Stimulated activated CD8-positive, alpha-beta memory T cell treated with anti-CD3 and anti-CD28 coated beads, Interleukin-2, amount 100 ng/mL, for 1 hour (primary cell): ENCODE results near the gene NPFF.
A peak's percentile ranks its signal among the peaks of the same experiment; 100 is the strongest.
"Not testable (repeated sequence)": the region's sequence is repeated elsewhere in the genome, so short reads cannot be mapped to it uniquely, and the experiment has no call there.

Source experiments
- DNase-seq, 2 donors: peaks; one replicate each; pipeline ENCODE4 v3.0.0-alpha.2; 2020; ENCODE audit warnings: low read depth in 2 of 2

Gene NPFF, protein sequence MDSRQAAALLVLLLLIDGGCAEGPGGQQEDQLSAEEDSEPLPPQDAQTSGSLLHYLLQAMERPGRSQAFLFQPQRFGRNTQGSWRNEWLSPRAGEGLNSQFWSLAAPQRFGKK

DNA sequence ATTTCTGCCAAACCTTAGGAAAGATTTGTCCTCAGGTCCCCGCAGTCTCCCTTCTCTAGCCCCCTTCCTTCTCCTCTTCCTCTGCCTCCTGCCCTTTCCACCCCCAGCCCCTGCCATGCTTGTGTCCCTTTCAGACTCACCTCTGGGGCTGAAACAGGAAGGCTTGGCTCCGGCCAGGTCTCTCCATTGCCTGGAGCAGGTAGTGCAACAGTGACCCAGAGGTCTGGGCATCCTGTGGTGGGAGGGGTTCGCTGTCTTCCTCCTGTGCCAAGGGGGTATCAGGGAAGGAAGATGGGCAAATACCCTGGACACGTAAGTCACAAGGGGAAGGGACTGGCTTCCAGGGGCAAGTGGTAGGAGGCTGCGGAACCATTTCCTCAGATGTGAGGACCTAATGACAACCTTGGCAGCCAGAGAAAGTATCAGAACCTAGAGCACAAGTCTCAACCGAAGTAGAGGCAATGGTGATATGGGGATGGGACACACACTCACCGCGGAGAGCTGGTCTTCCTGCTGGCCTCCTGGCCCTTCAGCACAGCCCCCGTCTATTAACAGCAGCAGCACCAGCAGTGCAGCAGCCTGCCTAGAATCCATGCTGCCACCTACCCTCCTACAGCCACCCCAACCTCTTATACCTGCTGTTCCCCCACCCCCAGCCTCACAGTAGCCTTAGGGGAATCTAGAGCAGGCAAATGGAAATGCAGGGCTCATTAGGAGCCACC is at the start of gene NPFF:
TSS of gene NPFF (minus strand) at position 604 of the 722 bp plus-strand sequence. CDS start at position 594, 10 bp downstream.
- DNase-seq = no peak

DNA sequence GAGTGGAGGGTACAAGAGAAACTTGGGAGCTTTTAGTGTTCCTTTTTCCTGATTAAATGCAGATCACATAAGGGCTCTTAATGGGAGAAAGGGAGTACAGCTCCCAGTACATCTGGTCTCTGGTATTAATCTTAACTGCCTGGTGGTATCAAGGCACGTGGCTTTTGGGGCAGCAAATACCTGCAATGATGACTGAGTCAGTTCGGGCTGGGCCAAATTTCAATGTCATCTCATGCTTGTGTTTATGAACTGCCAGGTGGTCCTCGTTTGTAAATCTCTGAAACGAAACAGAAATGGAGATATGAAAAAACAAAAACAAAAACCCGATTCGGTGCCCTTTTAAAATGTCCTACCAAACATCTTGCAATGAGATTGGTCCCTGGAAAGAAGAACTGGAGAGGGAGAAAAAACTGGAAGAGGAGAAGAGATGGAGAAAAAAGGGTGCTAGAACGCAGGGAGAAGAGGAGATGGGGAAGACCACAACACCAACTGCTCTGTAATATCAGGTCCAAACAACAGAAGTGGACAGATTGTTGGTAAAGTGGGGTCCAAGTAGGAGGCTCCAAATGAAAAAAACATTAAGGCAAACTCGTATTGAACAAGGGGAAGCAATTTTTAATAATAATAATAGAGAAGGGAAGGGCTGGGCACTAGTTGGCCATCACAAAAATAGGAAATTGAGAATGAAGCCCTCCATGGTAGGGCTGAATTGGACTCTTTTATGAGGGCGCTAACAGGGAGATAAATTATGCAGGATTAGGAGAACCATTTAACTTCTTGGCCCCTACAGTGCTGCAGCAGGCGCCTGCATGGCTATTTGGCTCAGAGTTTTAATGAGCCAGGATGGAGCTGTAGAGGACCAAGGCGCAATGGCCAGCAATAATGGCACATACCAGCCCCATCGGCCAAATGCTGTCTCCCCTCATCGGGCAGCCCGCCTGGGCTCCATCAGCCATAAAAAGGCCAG is 45.4 kb upstream of the NPFF start:
- no peak for DNase-seq

DNA sequence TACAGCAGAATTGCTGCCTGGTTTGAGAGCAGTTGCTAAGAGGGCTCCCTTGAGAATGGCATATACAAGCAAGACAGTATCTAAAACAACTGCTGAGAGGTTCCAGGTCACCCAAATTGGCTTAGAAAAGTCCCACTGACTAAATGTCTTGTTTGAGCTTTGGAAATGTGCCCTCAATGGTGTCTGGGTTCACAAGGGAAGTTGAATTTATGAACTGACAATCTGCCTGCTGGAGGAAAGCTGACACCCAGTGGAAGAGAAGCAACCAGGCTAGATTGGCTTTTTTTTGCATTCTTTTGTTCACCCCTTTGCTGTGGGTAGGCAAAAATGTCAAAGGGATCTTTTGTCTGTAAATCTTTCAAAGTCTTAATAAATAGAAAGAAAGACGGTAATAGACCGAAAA is 44.6 kb upstream of the NPFF start:
- no peak for DNase-seq

DNA sequence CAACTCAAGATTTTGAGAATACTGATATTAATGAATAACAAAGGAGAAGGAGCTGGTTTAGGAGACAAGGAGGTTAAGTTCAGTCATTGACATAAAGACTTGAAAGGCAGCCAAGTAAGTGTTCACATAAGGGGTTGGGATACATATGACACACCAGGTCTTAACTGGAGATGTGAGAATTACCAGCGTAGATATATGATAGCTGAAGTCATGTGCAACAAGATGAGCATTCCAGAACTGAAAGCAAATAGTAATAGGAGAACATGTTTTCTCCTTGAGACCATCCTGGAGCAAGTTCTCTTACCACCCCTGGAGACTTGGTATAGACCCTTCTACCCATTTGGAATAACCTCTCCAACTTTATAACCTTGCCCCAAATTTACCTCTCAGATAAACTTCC is 43.3 kb upstream of the NPFF start:
- DNase-seq = no peak

DNA sequence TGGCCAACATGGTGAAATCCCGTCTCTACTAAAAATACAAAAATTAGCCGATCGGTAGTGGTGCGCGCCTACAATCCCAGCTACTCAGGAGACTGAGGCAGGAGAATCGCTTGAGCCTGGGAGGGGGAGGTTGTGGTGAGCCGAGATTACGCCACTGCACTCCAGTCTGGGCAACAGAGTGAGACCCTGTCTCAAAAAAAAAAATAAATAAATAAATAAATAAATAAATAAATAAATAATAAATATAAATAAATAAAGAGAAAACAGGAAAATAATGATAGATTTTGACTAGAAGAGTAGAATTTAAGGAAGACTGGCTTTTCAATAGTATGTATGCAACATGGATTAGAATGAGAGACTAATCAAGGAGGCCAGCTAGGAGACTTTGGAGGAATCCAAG is 42.8 kb upstream of the NPFF start:
- not testable (repeated sequence) for DNase-seq

DNA sequence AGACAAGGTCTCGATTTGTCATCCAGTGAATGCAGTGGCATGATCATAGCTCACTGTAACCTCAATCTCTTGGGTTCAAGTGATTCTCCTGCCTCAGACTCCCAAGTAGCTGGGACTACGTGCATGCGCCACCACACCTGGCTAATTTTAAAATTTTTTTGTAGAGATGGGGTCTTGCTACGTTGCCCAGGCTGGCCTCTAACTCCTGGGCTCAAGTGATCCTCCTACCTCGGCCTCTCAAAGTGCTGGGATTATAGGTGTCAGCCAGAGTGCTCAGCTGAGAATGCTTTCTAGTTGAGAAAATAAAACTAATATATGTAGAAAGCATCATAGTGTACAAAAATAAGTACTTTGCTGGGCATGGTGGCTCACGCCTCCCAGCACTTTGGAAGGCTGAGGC is 41.1 kb upstream of the NPFF start:
- DNase-seq = not testable (repeated sequence)

DNA sequence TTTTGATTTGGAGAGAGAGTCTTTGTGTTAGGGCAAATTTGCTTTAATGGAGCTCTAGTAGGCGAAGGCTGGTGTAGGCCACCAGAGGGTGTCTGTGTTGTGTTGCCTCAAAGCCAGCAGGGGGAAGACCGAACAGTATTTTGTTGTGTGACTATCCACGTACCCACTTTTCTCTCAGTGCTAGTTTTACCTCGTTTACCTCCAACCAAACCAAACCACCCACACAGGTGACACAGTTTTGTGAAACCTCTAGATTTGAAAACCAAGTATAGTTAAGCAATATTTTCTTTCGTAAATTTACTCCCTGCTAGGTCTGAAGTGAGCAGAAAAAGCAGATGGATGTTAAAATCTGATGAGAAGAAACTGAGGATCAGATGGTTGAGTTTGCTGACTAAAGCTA is 36.3 kb upstream of the NPFF start:
- peak in 1 of 2 donors; percentile 3 for DNase-seq

DNA sequence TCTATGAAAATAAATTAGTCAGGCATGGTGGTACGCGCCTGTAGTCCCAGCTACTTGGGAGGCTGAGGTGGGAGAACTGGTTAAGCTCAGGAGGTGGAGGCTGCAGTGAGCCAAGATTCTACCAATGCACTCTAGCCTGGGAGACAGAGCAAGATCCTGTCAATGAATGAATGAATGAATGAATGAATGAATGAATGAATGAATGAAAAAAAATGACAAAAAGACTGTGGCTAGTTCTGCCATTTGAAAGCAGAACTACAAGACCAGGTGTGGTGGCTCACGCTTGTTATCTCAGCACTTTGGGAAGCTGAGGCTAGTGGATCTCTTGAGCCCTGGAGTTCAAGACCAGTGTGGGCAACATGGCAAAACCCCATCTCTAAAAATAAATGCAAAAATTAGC is 32.2 kb upstream of the NPFF start:
- no peak for DNase-seq

DNA sequence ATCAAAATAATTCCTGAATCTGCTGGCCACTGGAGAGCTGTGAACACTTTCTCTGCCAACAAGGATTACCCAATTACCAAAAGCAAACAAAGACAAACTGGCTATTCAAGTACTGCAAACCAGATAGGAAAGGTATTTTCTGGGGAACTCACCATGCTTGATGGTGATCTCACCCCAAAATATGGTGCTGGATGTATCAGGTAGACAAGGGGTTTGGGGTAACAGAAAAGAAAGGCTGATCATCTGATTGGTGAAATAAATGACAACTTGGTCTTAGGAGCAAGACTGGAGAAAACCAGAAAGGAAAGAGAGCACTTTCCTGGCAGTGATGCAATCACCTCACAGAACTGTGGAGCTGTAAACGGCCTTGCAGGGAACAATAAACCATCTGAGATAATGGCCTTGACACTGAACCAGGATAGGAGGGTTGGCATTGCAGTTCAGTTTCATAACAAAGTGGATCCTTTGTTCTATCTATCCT is 31.0 kb upstream of the NPFF start:
- DNase-seq = no peak

DNA sequence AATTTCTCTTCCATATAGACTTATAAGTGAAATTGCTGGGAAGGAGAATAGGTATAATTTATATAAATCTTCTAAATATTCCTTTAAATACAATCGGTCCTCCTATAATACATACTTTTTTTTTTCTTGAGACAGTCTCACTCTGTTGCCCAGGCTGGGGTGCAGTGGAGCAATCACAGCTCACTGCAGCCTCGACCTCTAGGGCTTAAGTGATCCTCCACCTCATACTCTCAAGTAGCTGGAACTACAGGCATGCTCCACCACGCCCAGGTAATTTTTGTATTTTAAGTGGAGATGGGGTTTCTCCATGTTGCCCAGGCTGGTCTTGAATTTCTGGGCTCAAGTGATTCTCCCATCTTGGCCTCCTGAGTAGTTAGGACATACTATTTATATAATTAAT is 29.7 kb upstream of the NPFF start:
- no peak for DNase-seq

DNA sequence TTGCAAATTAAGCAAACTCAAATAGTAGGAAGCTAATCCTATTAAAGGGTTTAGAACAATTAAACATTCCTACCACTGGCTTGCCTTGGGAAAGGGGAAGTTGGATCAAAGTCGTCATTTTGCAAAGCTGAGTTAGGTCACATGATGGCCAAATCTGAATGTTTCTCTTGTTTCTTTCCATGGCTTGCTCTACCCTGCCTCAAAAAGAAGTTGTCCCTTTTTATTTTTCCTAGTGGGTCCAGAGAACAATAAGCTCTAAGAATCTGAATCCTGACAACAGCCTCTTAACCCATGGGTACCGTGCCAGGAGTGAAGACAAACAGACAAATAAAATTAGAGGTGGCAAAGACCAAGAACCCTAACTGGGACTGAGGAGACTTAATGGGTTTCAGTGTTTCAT is 26.2 kb upstream of the NPFF start:
- DNase-seq = no peak

DNA sequence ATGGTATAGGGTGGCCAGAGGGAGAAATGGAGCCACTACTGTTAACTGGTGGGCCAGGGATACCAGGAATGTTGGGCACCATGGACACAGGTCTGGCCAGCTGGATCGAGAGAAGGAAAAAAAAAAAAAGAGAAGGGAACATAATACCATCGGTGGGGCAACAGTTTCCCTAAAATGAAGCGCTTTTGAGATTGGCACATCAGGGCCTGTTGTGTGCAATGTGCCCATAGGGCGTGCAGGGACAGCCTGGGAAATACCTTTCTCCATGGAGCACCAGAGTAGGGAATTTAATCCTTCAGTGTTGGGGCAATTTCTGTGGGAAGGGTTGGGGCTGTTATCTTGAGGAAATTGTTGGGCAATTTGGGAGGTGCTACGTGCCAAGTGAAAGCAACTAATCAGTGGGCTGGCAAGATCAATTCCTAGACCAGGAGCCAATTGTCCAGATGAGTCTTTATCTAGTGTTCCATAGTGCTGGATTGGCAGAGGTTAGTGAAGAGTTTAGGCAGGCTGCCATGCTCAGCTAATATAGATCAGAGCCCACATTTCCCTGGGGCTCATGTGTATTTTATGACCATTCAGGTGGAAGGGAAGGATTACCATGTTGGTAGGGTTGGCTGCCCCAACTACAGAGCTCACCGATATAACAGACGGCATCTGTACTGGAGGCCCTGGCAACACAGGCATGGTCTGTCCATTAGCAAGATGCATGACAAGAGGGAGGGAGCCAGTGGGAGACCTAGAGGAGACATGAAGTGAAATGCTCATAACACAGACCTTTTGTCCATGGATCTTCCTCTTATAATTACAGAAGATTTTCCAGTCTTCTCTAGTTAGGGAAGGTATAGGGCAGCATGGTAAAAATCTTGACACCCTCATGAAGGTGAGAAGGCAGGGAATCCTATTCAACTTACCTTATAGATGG is 25.5 kb upstream of the NPFF start:
- DNase-seq = no peak

DNA sequence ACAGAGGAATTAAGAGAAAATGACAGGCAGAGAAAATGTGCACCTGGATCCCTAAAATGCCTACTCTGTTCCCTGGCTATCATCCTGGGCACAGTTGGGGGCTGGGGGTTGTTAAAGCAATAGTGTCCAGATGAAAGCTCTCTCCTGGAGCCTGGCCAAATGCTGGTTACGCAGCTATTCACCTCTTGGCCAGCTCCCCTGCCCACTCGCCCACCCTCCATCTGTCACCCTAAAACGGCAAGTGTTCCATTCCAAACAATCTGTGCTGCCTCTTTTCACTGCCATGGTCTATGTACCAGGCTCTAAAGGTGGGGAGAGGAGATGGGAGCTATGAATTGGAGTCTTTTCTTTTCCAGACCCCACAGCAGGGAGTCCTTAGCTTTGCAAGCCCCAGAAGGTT is 24.7 kb upstream of the NPFF start:
- no peak for DNase-seq

DNA sequence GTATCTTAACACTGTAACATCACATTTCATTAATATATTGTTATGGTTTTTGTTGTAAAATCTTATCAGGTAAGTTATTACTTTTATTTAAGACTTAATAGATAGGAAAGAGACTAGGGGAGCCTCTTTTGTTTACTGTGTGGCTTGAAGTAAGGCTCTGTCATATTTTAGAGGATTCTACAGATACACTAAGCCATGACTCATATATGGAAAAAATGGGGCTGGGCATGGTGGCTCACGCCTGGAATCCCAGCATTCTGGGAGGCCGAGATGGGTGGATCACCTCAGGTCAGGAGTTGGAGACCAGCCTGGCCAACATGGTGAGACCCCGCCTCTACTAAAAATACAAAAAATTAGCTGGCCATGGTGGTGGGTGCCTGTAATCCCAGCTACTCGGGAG is 23.6 kb upstream of the NPFF start:
- no peak for DNase-seq

DNA sequence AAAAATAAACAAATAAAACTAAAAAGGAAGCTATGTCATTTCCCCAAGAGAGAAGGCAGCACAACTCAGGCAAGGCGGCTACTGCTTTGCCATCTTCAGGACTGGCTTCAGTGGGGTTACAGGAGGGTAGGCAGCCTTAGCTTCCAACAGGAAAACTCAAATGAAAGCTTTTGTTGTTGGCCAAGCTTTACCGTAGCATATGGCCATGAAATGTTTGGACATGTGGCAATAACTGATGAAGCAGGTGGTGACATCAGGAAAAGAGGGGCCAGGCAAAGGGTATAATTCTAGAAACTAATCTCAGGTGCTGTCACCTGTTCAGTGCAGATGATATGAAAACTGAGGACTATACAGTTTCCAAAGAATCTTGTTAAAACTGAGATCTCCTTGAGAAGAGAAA is 22.8 kb upstream of the NPFF start:
- no peak for DNase-seq

DNA sequence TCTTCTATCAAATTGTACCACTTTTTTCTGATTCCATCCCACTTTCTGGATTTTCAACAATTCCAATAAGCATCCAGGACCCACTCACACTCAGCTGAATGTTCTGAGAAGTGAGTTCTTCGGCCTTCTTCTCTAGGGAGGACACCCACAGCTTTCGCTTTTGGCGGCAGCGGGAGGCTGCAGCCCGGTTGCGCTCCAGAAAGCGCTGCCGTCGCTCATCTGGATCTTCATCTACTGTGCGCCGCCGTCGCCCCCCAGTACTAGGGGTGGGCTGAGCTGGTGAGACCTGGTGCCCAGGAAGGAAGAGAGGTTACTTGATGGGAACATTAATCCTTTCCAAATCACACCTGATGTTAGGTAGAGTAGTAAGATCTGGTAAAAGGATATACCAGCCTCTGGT is 17.2 kb upstream of the NPFF start:
- DNase-seq = no peak

DNA sequence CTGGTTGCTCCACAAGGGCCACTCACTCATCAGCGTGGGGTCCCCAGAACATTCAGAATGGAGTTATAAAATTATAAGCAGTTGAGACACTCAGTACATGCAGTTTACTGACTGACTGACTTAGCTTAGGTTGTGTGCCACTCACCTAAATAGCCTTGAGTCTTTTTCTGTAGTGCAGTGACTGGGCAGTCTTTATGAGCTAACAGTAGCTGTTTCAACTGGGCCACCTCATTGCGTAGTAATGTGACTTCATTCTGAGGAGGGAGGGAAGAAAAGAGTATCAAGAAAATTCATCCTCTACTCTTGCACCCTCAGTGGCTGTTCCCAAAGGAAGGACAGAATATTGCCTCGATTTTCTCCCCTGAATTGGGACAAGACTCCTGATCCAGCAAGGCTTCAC is 15.8 kb upstream of the NPFF start:
- no peak for DNase-seq

DNA sequence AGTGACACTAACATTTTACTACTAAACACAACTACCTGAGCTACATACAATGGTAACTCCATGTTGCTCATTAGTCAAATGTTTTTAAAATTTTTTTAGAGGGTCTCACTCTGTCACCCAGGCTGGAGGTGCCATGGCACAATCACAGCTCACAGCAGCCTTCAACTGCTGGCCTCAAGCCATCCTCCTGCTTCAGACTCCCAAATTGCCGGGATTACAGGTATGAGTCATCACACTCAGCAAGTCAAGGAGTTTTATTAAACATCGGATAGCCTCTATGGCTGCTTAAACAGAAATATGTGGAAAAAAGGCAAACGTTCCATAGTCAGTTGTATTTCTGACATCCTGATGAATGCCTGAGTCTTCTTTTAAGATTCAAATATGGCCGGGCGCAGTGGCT is 11.1 kb upstream of the NPFF start:
- DNase-seq = no peak

DNA sequence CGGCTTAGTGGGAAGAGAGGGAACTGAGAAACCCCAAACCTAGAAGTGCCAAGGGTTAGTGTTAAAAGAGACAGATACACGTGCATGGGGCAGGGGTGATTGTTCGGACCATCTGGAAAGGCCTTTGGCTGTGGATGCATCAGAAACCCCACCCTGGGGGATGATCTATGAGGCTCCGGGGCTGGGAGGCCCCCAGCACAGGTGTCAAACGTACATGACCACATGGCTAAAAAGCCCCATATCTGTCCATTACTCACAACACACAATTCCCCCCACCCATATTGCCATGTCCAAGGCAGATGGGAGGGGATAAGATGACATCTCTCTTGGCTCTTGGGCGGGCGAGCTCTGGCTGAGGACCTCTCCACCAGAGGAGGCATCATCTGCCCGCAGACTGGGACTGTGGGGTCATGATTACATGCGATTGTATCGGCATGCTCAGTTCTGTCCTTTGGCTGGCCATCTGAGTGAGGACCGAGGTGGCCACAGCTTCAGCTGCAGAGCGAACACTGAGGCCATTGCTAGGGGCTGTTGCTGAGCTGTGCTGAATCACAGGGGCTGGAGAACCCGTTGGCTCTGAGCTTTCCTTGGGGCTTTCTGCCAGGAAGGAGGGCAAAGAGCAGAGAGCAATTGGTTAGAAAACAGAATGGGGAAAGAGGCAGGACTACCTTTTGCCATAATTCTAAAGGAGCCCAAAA is 9.6 kb upstream of the NPFF start:
- DNase-seq = no peak

DNA sequence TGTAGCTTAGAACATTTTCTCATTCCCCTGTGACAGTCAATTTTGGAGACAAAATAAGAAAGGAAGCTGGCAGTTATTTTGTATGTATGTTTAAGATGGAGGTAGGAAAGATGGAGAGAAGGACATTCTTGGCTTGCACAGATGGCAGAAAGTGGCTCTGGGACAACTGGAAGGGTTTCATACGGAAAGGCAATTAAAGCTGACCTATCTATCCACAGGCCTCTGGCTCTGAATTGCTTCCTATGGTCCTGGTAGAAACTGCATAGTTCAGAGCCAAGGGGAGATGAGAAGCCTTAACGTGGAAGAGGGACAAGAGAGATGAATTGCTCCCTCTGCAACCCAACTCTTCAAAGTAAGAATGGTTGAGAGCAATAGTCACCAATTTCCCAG is 8.0 kb upstream of the NPFF start:
- DNase-seq = no peak
